ENCODE data around the gene VHLL. TPM values are rescaled to one million over a fixed set of nuclear protein-coding genes. Genes with fewer than 3 reads are reported as not detected.

VHLL gene
- total and polyA plus RNA-seq, 2 of the 13 experiments (the other 11 are each of a cell fraction or from before 2014, with no cell fraction given), result 0.24 TPM; not detected in 1

DNA sequence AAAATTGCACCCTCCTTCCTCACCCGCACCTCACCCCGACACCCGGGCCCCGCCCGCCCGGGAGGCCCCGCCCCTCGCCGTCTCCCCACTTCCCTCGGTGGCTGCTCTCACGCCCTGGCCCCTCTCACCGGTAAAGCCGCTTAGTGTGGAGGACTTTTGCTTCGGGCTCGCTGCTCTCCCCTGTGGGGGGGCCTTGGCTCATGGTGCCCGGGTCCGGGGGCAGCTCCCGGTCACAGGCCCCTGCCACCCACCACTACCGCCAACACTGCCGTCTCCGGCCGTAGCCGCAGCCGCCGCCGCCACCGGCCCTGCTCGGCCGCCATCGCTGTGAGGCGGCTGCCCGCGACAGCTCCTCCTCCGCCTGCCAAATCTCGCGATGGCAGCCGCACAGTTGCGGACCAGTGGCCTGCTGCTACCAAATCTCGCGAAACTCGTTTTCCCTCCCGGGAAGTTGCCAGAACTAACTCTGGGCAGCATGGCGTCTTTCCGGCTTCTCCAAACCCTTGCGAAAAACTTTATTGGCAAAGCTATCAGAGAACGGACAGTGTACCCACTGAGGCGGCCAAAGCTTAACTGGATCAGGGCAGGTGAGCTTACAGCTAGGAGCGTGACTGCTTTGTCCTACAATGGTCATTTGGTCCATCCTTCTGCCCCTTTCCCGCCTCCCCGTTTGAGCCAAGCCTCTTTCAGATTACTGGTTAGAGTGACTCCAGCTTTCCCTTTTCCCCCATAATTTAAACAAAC lies 16.5 kb downstream of the VHLL start, which contains the start of gene SMG5 (continued):
- TF ChIP-seq ZNF281 (CRISPR knock-in tag; IDR thresholded peaks at IDR 0.05; ENCODE audit: borderline replicate concordance), result peak; percentile 18; the same call in 1 of the 2 replicates
- TF ChIP-seq, protein P1, sequence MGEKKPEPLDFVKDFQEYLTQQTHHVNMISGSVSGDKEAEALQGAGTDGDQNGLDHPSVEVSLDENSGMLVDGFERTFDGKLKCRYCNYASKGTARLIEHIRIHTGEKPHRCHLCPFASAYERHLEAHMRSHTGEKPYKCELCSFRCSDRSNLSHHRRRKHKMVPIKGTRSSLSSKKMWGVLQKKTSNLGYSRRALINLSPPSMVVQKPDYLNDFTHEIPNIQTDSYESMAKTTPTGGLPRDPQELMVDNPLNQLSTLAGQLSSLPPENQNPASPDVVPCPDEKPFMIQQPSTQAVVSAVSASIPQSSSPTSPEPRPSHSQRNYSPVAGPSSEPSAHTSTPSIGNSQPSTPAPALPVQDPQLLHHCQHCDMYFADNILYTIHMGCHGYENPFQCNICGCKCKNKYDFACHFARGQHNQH (CRISPR knock-in tag; IDR thresholded peaks at IDR 0.05), result peak; percentile 91
- TF ChIP-seq, protein P2, sequence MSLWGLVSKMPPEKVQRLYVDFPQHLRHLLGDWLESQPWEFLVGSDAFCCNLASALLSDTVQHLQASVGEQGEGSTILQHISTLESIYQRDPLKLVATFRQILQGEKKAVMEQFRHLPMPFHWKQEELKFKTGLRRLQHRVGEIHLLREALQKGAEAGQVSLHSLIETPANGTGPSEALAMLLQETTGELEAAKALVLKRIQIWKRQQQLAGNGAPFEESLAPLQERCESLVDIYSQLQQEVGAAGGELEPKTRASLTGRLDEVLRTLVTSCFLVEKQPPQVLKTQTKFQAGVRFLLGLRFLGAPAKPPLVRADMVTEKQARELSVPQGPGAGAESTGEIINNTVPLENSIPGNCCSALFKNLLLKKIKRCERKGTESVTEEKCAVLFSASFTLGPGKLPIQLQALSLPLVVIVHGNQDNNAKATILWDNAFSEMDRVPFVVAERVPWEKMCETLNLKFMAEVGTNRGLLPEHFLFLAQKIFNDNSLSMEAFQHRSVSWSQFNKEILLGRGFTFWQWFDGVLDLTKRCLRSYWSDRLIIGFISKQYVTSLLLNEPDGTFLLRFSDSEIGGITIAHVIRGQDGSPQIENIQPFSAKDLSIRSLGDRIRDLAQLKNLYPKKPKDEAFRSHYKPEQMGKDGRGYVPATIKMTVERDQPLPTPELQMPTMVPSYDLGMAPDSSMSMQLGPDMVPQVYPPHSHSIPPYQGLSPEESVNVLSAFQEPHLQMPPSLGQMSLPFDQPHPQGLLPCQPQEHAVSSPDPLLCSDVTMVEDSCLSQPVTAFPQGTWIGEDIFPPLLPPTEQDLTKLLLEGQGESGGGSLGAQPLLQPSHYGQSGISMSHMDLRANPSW (CRISPR knock-in tag; IDR thresholded peaks at IDR 0.05; ENCODE audit: borderline replicate concordance), result no peak
- peak; percentile 98 for TF ChIP-seq KAT8 (CRISPR knock-in tag; IDR thresholded peaks at IDR 0.05)
- peak; percentile 25; the same call in 1 of the 2 replicates for TF ChIP-seq FOSL2 (CRISPR knock-in tag; IDR thresholded peaks at IDR 0.05)
- 0 out of 2 replicates have a peak, but pooled peaks have one; percentile 17 for TF ChIP-seq NCOA1 (CRISPR knock-in tag; IDR thresholded peaks at IDR 0.05)
- TF ChIP-seq, protein P3, sequence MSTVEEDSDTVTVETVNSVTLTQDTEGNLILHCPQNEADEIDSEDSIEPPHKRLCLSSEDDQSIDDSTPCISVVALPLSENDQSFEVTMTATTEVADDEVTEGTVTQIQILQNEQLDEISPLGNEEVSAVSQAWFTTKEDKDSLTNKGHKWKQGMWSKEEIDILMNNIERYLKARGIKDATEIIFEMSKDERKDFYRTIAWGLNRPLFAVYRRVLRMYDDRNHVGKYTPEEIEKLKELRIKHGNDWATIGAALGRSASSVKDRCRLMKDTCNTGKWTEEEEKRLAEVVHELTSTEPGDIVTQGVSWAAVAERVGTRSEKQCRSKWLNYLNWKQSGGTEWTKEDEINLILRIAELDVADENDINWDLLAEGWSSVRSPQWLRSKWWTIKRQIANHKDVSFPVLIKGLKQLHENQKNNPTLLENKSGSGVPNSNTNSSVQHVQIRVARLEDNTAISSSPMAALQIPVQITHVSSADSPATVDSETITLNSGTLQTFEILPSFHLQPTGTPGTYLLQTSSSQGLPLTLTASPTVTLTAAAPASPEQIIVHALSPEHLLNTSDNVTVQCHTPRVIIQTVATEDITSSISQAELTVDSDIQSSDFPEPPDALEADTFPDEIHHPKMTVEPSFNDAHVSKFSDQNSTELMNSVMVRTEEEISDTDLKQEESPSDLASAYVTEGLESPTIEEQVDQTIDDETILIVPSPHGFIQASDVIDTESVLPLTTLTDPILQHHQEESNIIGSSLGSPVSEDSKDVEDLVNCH (CRISPR knock-in tag; IDR thresholded peaks at IDR 0.05), result no peak
- TF ChIP-seq, protein P4, sequence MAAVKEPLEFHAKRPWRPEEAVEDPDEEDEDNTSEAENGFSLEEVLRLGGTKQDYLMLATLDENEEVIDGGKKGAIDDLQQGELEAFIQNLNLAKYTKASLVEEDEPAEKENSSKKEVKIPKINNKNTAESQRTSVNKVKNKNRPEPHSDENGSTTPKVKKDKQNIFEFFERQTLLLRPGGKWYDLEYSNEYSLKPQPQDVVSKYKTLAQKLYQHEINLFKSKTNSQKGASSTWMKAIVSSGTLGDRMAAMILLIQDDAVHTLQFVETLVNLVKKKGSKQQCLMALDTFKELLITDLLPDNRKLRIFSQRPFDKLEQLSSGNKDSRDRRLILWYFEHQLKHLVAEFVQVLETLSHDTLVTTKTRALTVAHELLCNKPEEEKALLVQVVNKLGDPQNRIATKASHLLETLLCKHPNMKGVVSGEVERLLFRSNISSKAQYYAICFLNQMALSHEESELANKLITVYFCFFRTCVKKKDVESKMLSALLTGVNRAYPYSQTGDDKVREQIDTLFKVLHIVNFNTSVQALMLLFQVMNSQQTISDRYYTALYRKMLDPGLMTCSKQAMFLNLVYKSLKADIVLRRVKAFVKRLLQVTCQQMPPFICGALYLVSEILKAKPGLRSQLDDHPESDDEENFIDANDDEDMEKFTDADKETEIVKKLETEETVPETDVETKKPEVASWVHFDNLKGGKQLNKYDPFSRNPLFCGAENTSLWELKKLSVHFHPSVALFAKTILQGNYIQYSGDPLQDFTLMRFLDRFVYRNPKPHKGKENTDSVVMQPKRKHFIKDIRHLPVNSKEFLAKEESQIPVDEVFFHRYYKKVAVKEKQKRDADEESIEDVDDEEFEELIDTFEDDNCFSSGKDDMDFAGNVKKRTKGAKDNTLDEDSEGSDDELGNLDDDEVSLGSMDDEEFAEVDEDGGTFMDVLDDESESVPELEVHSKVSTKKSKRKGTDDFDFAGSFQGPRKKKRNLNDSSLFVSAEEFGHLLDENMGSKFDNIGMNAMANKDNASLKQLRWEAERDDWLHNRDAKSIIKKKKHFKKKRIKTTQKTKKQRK (IDR thresholded peaks at IDR 0.05; ENCODE audit: low read length), result no peak
- no peak for TF ChIP-seq HNRNPH1 (optimal IDR thresholded peaks at IDR 0.05; ENCODE audit: low read depth, low read length)
- TF ChIP-seq SP140L (CRISPR knock-in tag; IDR thresholded peaks at IDR 0.05; ENCODE audit: borderline replicate concordance), result no peak
